ENCODE data around the gene CYTH3. TPM values are rescaled to one million over a fixed set of nuclear protein-coding genes. Genes with fewer than 3 reads are reported as not detected.
"Not testable (repeated sequence)": the region's sequence is repeated elsewhere in the genome, so short reads cannot be mapped to it uniquely, and the experiment has no call there.

The CYTH3 gene
- total RNA-seq, 2 donors from 2014 or later = 2.2 to 8.4 TPM

DNA sequence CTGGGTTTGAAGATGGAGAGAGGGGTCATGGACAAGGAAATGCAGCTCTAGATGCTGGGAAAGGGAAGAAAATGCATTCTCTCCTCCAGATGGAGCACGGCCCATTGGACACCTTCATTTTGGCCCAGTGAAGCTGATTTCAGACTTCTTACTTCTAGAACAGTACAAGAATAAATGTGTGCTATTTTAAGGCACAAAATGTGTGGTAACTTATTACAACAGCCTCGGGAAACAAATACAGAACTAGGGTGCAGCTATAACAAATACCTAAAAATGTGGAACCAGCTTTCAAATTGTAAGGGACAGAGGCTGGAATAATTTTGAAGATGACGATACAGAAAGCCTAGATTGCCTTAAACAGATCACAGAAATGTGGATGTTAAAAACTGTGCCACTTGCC is 54.1 kb downstream of the CYTH3 start:
- H3K4me1 Mint-ChIP-seq = peaks cover 5% of the 10 kb centered on the region
- no peaks in the 10 kb centered on the region for H3K27me3 Mint-ChIP-seq
- H3K9me3 Mint-ChIP-seq = no peaks in the 10 kb centered on the region
- no peak for ATAC-seq (replicated peaks)
- no peak overlapping the region for H3K27ac Mint-ChIP-seq
- H3K36me3 Mint-ChIP-seq (ENCODE audit: low read depth) = no peaks in the 10 kb centered on the region
- H3K4me3 Mint-ChIP-seq = no peak overlapping the region

DNA sequence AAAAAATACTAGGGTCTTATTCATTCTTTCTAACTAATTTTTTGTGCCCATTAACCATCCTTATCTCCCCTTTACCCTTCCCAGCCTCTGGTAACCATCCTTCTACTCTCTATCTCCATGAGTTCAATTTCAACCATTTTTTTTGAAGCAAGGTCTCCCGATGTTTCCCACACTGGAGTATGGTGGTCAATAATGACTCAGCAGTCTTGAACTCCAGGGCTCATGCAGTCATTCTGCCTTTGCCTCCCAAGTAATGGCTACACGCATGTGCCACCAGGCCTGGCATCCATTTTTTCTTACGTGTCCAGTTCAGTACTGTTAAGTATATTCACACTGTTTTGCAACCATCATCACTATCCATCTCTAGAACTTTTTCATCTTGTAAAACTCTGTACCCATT is 60.4 kb downstream of the CYTH3 start:
- Mint-ChIP-seq H3K27me3 (no peaks in the 10 kb centered on the region), H3K4me3 (no peak overlapping the region), H3K9me3 (no peaks in the 10 kb centered on the region), H3K36me3 (ENCODE audit: low read depth) (no peaks in the 10 kb centered on the region), H3K27ac (no peak overlapping the region), H3K4me1 (peaks cover 8% of the 10 kb centered on the region)
- no peak for ATAC-seq (replicated peaks)

DNA sequence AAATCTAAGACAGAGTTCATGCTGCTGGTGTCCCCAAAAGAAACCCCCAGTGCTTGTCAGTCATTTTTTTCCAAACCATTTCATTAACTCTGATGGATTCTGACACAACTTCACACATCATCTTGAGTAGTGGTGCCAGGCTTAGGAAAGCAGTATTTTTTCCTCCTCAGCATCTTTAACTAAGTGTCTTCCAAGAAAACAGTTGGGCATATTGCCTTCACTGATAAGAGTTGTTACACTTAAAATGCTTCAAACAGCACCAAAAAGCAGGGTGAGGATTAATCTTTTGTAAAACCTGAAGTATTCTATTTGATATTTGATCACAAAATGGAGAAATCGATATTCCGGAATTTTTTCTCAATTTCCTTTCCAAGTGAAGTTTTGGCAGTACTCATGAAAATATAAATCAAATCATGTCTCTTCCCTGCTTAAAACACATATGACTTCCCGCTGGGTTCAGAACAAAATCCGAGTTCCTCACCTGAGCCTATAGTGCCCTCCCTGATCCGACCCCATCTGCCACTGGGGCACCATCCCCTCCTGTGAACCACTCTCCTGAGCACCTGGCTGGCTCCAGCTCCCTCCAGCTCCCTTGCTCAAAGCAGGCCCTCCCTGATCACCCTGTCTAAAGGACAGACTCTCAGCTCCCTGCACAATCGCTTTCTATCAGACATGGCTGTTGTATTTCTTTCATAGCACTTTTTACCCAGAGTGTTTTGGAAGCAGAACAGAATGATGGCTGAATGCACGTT is 61.6 kb downstream of the CYTH3 start:
- H3K9me3 Mint-ChIP-seq = no peaks in the 10 kb centered on the region
- H3K4me3 Mint-ChIP-seq = no peak overlapping the region
- H3K36me3 Mint-ChIP-seq (ENCODE audit: low read depth) = no peaks in the 10 kb centered on the region
- H3K4me1 Mint-ChIP-seq = peaks cover 8% of the 10 kb centered on the region
- H3K27ac Mint-ChIP-seq = no peak overlapping the region
- H3K27me3 Mint-ChIP-seq = no peaks in the 10 kb centered on the region
- ATAC-seq (replicated peaks) = no peak

DNA sequence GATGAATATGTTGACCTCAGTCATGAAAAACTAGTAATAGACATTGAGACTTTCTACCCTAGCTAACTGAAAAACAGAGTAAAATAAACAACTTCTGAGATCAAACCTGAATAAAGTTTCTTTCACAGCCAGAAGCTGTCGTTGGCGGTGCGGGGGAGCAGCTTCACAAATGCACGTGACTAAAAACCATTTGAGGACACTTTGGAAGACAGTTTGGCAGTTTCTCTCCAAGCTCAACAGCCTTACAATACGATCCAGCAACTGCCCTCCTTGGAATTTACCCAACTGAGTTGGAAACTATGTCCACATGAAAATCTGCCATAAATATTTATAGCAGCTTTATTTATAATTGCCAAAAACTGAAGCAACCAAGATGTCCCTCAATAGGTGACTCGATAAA is 63.1 kb downstream of the CYTH3 start:
- no peaks in the 10 kb centered on the region for H3K27me3 Mint-ChIP-seq
- H3K4me3 Mint-ChIP-seq = no peak overlapping the region
- ATAC-seq (replicated peaks) = no peak
- H3K9me3 Mint-ChIP-seq = no peaks in the 10 kb centered on the region
- no peak overlapping the region for H3K27ac Mint-ChIP-seq
- no peaks in the 10 kb centered on the region for H3K36me3 Mint-ChIP-seq (ENCODE audit: low read depth)
- H3K4me1 Mint-ChIP-seq = peaks cover 8% of the 10 kb centered on the region

DNA sequence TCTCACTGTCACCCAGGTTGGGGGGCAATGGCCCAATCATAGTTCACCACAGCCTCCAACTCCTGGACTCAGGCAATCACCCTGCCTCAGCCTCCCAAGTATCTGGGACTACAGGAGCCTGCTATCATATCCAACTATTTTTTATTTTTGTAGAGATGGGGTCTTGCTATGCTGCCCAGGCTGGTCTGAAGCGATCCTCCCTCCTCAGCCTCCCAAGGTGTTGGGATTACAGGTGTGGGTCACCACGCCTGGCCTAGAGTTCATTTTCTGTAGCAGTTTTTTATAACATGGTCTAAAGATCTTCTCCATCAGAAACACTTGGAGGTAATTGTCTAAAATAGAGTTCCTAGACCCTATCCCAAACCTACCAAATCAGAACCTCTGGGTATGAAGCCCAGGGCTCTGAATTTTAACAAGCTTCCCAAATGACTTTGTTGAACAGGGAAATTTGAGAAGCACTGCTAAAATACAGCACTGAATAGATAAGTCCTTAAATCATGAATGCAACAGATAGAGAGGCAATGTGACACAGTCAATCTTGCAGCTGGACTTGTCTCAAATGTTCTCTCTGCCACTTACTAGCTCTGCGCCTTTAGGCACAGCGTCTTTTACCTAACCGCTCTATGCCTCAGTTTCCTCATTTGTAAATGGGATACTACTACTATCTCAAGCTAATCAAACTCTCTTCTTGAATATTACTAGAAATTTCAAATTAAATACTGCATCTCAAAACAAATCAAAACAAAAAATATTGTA is 63.7 kb downstream of the CYTH3 start:
- Mint-ChIP-seq H3K27me3 (no peaks in the 10 kb centered on the region), H3K4me1 (peaks cover 8% of the 10 kb centered on the region), H3K27ac (no peak overlapping the region), H3K4me3 (no peak overlapping the region), H3K36me3 (ENCODE audit: low read depth) (no peaks in the 10 kb centered on the region), H3K9me3 (no peaks in the 10 kb centered on the region)
- ATAC-seq (replicated peaks) = no peak

DNA sequence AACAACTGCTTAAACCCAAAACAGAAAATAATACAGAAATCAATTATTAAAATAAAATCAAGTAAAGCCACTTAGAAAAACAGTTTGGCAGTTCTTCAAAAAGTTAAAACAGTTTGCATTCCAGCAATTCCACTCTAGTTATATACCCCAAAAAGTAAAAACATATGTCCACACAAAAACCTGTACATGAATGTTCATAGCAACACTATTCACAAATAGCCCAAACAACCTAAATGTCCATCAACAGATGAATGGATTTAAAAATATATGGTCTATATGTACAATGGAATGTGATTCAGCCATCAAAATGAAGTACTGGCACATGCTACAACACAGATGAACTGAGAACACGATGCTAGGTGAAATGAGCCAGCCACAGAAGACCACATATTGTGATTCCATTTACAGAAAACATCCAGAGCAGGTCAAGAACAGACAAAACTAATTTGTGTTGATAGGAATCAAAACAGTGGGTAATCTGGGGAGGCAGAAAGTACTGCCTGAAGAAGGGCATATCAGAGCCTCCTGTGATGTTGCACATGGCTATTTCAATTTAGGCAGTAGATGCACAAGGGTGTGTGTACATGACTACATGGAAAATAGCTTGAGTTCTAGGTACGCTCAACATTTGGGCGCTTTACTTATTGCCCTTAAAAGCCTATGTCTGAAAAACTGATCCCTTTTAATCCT is 66.3 kb downstream of the CYTH3 start:
- Mint-ChIP-seq H3K27ac (no peak overlapping the region), H3K36me3 (ENCODE audit: low read depth) (no peaks in the 10 kb centered on the region), H3K4me3 (no peak overlapping the region), H3K27me3 (no peaks in the 10 kb centered on the region), H3K9me3 (no peaks in the 10 kb centered on the region), H3K4me1 (peaks cover 7% of the 10 kb centered on the region)
- ATAC-seq (replicated peaks) = no peak

DNA sequence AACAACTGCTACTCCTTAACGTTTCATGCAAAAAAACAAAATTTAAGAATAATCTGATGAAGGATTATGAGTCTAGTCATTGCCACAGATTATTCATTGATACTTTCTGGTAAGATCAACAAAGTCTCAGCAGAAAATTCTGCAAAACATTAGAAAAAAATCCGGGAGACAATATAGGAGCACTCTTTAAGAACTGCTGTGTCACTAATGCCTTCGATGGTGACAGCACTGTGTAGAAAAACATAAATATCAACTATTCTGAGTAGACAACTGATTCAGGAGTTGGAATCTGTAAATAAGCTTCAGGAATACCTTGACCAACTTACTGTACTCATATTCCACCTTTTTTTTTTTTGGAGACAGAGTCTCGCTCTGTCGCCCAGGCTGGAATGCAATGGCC is 69.0 kb downstream of the CYTH3 start:
- H3K27me3 Mint-ChIP-seq = no peaks in the 10 kb centered on the region
- H3K27ac Mint-ChIP-seq = no peak overlapping the region
- no peaks in the 10 kb centered on the region for H3K9me3 Mint-ChIP-seq
- no peak overlapping the region for H3K4me3 Mint-ChIP-seq
- peaks cover 5% of the 10 kb centered on the region for H3K4me1 Mint-ChIP-seq
- no peaks in the 10 kb centered on the region for H3K36me3 Mint-ChIP-seq (ENCODE audit: low read depth)
- ATAC-seq (replicated peaks) = no peak

DNA sequence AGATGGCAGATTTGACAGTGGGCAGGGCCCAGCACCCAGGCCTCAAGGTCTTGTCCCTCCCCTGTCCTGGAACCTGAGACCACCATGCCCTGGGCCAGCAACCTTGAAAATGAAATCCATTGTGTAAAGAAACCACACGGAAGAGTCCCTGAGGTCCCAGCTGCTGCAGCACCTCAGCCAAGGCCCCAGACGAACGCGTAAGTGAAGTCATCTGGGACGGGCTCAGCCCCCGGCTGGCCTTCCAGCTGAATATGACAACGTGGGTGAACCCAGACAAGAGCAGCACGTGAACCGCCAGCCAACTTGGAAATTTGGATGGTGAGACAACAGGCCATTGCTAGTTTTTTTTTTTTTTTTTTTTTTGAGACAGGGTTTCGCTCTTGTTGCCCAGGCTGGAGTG is 70.3 kb downstream of the CYTH3 start:
- peak overlapping the region; percentile 5 for H3K27ac Mint-ChIP-seq
- H3K4me1 Mint-ChIP-seq = peaks cover 5% of the 10 kb centered on the region
- H3K9me3 Mint-ChIP-seq = no peaks in the 10 kb centered on the region
- ATAC-seq (replicated peaks) = no peak
- no peaks in the 10 kb centered on the region for H3K36me3 Mint-ChIP-seq (ENCODE audit: low read depth)
- H3K4me3 Mint-ChIP-seq = no peak overlapping the region
- H3K27me3 Mint-ChIP-seq = no peaks in the 10 kb centered on the region

DNA sequence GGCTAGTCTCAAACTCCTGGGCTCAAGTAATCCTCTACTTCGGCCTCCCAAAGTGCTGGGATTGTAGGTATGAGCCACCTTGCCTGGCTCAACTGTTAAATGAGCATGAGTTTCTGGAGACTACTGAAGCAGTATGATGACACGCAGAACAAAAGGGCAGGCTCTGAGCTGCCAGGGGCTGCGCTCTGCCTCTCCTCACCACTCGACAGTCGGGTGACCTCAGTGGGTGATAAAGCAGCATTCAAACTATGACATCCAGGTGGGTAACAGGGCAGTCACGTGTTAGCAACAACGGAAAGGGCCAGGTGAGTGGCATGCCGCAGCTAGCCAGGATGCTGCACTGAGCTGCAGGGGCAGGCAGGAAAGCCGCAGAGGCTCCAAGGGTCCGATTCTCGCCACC is 71.5 kb downstream of the CYTH3 start:
- no peaks in the 10 kb centered on the region for H3K9me3 Mint-ChIP-seq
- no peak for ATAC-seq (replicated peaks)
- H3K4me1 Mint-ChIP-seq = peaks cover 5% of the 10 kb centered on the region
- no peaks in the 10 kb centered on the region for H3K36me3 Mint-ChIP-seq (ENCODE audit: low read depth)
- no peak overlapping the region for H3K27ac Mint-ChIP-seq
- H3K27me3 Mint-ChIP-seq = no peaks in the 10 kb centered on the region
- H3K4me3 Mint-ChIP-seq = no peak overlapping the region

DNA sequence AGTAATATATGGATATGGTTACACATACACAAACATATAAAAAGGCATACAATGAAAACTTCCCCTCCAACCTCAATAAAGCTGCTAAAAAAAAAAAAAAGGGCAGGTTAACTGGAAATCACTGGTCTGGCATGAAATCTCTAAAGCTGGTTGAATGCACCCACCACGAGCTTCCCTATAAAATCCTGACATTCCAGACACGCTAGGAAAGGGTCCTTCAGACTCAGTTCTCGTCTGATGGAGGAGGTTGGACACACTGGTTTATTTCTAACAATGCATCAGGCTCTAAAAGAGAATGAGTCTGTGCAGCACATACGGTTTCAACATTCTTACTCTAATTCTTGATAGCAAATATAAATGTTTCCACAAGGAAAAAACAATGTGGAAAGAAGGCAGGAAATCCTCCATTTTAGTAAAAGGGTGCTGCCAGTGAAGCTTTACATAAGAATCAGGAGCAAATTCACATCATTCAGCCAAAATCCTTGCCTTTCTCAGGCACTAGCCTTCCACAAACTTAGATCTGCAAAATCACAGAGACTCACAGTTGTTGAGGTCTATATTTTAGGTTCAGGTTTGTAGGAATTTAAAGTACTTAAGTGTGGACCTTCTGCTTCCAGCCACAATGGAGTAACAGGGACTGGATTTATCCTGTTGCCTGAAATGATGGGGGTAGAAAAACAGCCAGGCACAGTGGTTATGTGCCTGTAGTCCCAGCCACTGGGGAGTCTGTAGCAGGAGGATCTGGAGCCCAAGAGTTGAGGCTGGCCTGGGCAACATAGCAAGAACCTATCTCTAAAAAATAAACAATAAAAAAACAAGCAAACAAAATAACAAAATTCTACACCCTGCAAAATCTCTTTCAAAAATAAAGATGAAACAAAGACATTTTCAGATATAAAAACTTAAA is 73.5 kb downstream of the CYTH3 start:
- no peaks in the 10 kb centered on the region for H3K36me3 Mint-ChIP-seq (ENCODE audit: low read depth)
- no peak overlapping the region for H3K27ac Mint-ChIP-seq
- H3K4me3 Mint-ChIP-seq = no peak overlapping the region
- H3K4me1 Mint-ChIP-seq = peaks cover 7% of the 10 kb centered on the region
- H3K9me3 Mint-ChIP-seq = no peaks in the 10 kb centered on the region
- no peaks in the 10 kb centered on the region for H3K27me3 Mint-ChIP-seq
- ATAC-seq (replicated peaks) = no peak

DNA sequence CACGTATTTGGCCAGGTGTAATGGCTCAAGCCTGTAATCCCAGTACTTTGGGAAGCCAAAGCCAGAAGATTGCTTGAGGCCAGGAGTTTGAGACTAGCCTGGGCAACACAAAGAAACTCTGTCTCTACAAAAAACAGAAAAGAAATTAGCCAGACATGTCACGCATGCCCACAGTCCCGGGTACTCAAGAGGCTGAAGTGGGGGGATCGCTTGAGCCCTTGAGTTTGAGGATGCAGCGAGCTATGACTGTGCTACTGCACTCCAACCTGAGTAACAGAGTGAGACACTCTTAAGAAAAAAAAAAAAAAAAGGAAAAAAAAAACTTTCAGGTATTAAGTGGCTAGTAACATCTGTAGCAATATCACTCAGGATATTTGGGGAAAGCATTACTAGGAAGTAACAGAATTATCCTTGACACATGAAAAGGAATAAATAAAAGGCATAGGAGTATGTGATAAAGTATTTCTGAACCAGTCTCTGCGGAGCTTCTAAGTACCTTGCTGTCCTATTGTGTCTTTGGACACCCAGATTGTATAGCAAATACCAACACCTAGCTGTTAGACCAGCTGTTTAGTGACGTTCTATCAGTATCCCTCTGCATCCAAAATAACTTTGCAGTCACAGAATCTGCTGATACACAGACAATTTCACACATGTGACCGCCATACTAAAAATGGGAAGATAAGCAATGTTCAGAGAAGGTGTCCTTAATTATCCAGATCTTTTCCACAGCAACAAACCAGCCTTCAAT is 74.4 kb downstream of the CYTH3 start:
- Mint-ChIP-seq H3K4me1 (peaks cover 10% of the 10 kb centered on the region), H3K27ac (no peak overlapping the region), H3K36me3 (ENCODE audit: low read depth) (no peaks in the 10 kb centered on the region), H3K9me3 (no peaks in the 10 kb centered on the region), H3K4me3 (no peak overlapping the region), H3K27me3 (no peaks in the 10 kb centered on the region)
- ATAC-seq (replicated peaks) = no peak

DNA sequence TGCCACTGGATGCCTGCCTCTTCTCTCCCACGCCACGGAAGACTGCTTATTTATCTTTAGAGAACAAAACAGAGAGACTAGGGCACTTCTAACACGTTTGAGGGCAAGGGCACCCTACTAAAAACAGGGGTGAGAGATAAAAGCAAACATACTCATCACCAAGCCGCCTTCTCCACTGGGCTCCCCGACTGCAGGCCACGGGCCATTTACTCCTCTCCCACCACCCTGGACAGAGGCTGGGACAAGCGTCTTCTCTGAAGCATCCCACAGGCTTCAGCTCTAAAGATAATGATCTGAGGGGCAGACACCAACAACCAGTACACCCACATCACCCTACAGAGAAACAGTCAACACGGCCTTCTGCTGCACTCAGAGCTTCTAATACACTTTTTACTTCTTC is 78.7 kb downstream of the CYTH3 start:
- no peaks in the 10 kb centered on the region for H3K9me3 Mint-ChIP-seq
- H3K36me3 Mint-ChIP-seq (ENCODE audit: low read depth) = no peaks in the 10 kb centered on the region
- peaks cover 6% of the 10 kb centered on the region for H3K4me1 Mint-ChIP-seq
- no peaks in the 10 kb centered on the region for H3K27me3 Mint-ChIP-seq
- H3K4me3 Mint-ChIP-seq = no peak overlapping the region
- no peak overlapping the region for H3K27ac Mint-ChIP-seq
- no peak for ATAC-seq (replicated peaks)

DNA sequence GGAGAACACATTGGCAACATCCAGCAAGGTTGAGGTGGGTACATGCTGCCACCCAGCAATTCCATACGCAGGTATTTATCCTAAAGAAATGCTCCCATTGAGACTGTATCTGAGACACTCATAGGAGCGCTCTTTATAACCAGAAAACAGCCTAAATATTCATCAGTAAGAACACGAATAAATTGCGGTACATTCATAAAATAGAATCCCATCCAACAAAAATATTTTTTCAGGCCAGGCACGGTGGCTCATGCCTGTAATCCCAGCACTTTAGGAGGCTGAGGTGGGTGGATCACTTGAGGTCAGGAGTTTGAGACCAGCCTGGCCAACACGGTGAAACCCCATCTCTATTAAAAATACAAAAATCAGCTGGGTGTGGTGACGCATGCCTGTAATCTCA is 81.9 kb downstream of the CYTH3 start:
- not testable (repeated sequence) for ATAC-seq (replicated peaks); H3K4me3 Mint-ChIP-seq; H3K9me3 Mint-ChIP-seq; H3K27me3 Mint-ChIP-seq; H3K27ac Mint-ChIP-seq; H3K4me1 Mint-ChIP-seq
- peaks cover 19% of the 10 kb centered on the region for H3K36me3 Mint-ChIP-seq (ENCODE audit: low read depth)

DNA sequence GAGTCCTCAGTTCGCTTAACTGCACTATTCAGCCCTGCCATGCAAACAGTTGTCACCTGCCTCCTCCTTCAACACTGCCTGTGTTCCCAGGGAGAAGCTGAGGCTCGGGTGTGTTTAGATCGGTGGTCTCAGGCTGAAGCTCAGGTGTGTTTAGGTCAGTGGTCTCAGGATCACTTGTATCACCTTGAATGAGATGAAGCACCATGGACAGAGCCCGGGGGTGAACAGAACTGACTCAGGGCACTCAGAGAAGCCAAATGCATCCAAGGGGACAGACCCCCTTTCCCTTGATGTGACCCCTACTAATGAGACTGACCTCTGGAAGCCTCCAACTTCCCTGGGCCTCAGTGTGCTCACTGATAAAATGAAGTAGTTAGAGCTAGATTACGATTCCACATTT is 84.0 kb downstream of the CYTH3 start:
- H3K9me3 Mint-ChIP-seq = no peaks in the 10 kb centered on the region
- no peak overlapping the region for H3K4me3 Mint-ChIP-seq
- H3K27ac Mint-ChIP-seq = no peak overlapping the region
- H3K4me1 Mint-ChIP-seq = no peaks in the 10 kb centered on the region
- no peak for ATAC-seq (replicated peaks)
- H3K27me3 Mint-ChIP-seq = no peaks in the 10 kb centered on the region
- H3K36me3 Mint-ChIP-seq (ENCODE audit: low read depth) = peaks cover 19% of the 10 kb centered on the region
